Naive B cell (primary cell): ENCODE data around the gene KCNJ16. TPM values are rescaled to one million over a fixed set of nuclear protein-coding genes. Genes with fewer than 3 reads are reported as not detected.

Experiments used
- ATAC-seq, 2 donors: fragments of 150-1000 bp; cut with Tn5 transposase; 2 replicates each; pipeline ENCODE4 v1.10.0; 2021; ENCODE audit warnings: low read depth in 2 of 2, mild to moderate bottlenecking in 2 of 2, moderate library complexity in 2 of 2
- DNase-seq: peaks from one replicate; pipeline ENCODE4 v3.0.0; 2022
- H3K27ac Mint-ChIP-seq, 6 donors: one replicate each; pipeline ENCODE4 v1.8.0; 2020 to 2022; ENCODE audit warnings: mild to moderate bottlenecking in 6 of 6, mixed read lengths in 6 of 6, moderate library complexity in 5 of 6, inconsistent platforms in 2 of 6
- H3K27me3 Mint-ChIP-seq, 3 donors: one replicate each; pipeline ENCODE4 v1.8.0; 2021 to 2022; ENCODE audit warnings: mixed read lengths in 3 of 3, mild to moderate bottlenecking in 1 of 3
- H3K36me3 Mint-ChIP-seq, 2 donors: one replicate each; pipeline ENCODE4 v1.8.0; 2020 to 2022; ENCODE audit warnings: mixed read lengths in 2 of 2, inconsistent platforms in 1 of 2, mild to moderate bottlenecking in 1 of 2
- H3K4me1 Mint-ChIP-seq, 3 donors: one replicate each; pipeline ENCODE4 v1.8.0; 2020 to 2022; ENCODE audit warnings: mixed read lengths in 3 of 3, inconsistent platforms in 1 of 3, mild to moderate bottlenecking in 1 of 3, moderate library complexity in 1 of 3
- H3K4me3 Mint-ChIP-seq, 8 donors: one replicate each; pipeline ENCODE4 v1.8.0; 2020 to 2022; ENCODE audit warnings: mild to moderate bottlenecking in 8 of 8, mixed read lengths in 8 of 8, moderate library complexity in 8 of 8, inconsistent platforms in 2 of 8
- H3K9me3 Mint-ChIP-seq, 7 donors: one replicate each; pipeline ENCODE4 v1.8.0; 2020 to 2022; ENCODE audit warnings: mixed read lengths in 7 of 7, mild to moderate bottlenecking in 5 of 7, inconsistent platforms in 2 of 7, moderate library complexity in 1 of 7
- polyA plus RNA-seq, 6 donors: library from polyadenylated mRNA; unstranded; fragments of 300-500 nt; fragmentation: Illumina TruSeq; gene quantifications; one replicate each; pipeline ENCODE4 v1.2.3, GENCODE V29; 2021; ENCODE audit warnings: low read depth in 6 of 6

KCNJ16 gene
- polyA plus RNA-seq, 6 donors from 2014 or later, result not detected

DNA sequence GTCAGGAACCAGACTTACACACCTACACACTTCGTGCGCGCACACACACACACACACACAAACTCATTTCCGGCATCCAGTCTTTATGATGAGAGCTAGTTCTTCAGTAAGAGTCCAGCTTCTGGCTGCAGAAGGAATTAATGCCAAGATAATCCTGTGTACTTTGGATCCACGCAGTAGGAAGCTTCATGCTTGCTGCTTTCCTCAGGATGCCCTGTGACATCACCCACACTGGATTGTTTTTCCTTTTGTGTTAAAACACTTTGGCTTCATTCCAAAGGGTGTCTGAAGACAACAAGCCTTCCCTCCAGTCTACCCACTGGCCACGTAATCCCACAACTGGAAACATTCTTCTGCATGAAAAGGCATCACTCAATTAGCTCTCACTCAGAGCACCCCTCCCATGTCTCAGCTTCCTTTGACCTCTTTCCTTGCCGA, 35.4 kb downstream of the KCNJ16 start:
- Mint-ChIP-seq H3K27ac (peak overlapping the region in 1 of 6 donors; percentile 48), H3K36me3 (no peaks in the 10 kb centered on the region), H3K27me3 (no peaks in the 10 kb centered on the region), H3K4me3 (no peak overlapping the region), H3K4me1 (no peaks in the 10 kb centered on the region), H3K9me3 (no peaks in the 10 kb centered on the region)
- DNase-seq, result no peak
- no peak for ATAC-seq

DNA sequence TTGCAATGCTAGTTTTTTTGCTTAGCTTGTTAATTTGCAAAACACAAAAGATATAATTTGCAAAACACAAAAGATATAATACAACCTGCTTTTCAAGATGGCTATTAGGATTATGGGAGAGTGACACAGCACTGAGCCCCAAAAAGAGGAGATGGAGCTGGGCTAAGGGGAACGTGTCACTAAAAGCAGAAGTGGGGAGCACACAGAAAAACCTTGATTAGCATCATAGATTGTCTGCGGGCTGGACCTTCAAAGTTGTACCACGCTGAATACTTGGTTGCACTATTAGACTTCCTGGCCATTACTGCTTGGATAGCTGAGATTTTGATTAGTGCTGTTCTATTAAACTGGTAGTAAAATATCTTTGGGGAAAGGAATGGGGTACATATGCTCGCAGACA, 36.2 kb downstream of the KCNJ16 start:
- ATAC-seq, result no peak

GRCh38 chr17:70114405-70114804, 39.4 kb downstream of the KCNJ16 start:
- DNase-seq, result no peak
- no peaks in the 10 kb centered on the region for H3K27me3 Mint-ChIP-seq
- peaks cover 0 to 7% (median 0%) of the 10 kb centered on the region in 7 donors for H3K9me3 Mint-ChIP-seq

More for the DNA sequence above, 36.2 kb downstream of the KCNJ16 start:
- H3K4me3 Mint-ChIP-seq, result no peak overlapping the region
- no peak overlapping the region for H3K27ac Mint-ChIP-seq
- H3K9me3 Mint-ChIP-seq, result no peaks in the 10 kb centered on the region
- no peaks in the 10 kb centered on the region for H3K4me1 Mint-ChIP-seq
- DNase-seq, result no peak
- no peaks in the 10 kb centered on the region for H3K27me3 Mint-ChIP-seq
- H3K36me3 Mint-ChIP-seq, result no peaks in the 10 kb centered on the region

DNA sequence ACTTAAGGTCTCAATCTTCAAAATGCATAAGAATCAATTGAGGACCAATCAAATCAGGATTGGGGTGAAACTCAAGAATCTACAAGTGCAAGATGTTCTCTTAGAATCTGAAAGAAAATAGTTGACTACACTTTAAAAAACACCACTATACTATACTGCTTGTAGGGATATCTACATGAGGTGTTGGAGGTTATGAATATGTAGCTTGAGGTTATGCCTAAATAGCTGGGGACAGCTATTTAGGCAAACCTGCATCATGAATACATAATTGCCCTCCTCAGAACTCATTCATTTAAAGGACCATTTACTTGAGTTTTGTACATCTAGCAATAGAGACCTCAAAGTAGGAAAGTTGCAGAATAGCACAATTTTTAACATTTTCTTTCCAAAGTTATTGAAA, 40.1 kb downstream of the KCNJ16 start:
- Mint-ChIP-seq H3K4me1 (peaks cover 0 to 2% (median 0%) of the 10 kb centered on the region in 3 donors), H3K27ac (no peak overlapping the region), H3K27me3 (no peaks in the 10 kb centered on the region), H3K9me3 (peaks cover 0 to 12% (median 0%) of the 10 kb centered on the region in 7 donors), H3K4me3 (no peak overlapping the region), H3K36me3 (no peaks in the 10 kb centered on the region)
- DNase-seq (no peak), ATAC-seq (no peak)

More at GRCh38 chr17:70114405-70114804, 39.4 kb downstream of the KCNJ16 start:
- H3K27ac Mint-ChIP-seq, result no peak overlapping the region
- ATAC-seq, result no peak
- no peaks in the 10 kb centered on the region for H3K4me1 Mint-ChIP-seq
- no peaks in the 10 kb centered on the region for H3K36me3 Mint-ChIP-seq
- H3K4me3 Mint-ChIP-seq, result no peak overlapping the region

GRCh38 chr17:70116919-70117318, 41.9 kb downstream of the KCNJ16 start:
- H3K27ac Mint-ChIP-seq, result no peak overlapping the region
- H3K4me3 Mint-ChIP-seq, result no peak overlapping the region
- H3K9me3 Mint-ChIP-seq, result peaks cover 0 to 13% (median 0%) of the 10 kb centered on the region in 7 donors
- H3K36me3 Mint-ChIP-seq, result no peaks in the 10 kb centered on the region
- no peaks in the 10 kb centered on the region for H3K27me3 Mint-ChIP-seq
- peaks cover 0 to 5% (median 0%) of the 10 kb centered on the region in 3 donors for H3K4me1 Mint-ChIP-seq
- DNase-seq (no peak), ATAC-seq (no peak)

GRCh38 chr17:70119545-70119944, 44.5 kb downstream of the KCNJ16 start:
- no peaks in the 10 kb centered on the region for H3K27me3 Mint-ChIP-seq
- no peak overlapping the region for H3K27ac Mint-ChIP-seq
- no peak for ATAC-seq

GRCh38 chr17:70119983-70120382, 45.0 kb downstream of the KCNJ16 start:
- ATAC-seq (no peak), DNase-seq (no peak)
- no peaks in the 10 kb centered on the region for H3K36me3 Mint-ChIP-seq
- peak overlapping the region in 1 of 6 donors; percentile 5 for H3K27ac Mint-ChIP-seq
- H3K4me3 Mint-ChIP-seq, result no peak overlapping the region
- H3K4me1 Mint-ChIP-seq, result peaks cover 0 to 5% (median 0%) of the 10 kb centered on the region in 3 donors
- H3K27me3 Mint-ChIP-seq, result no peaks in the 10 kb centered on the region
- peaks cover 0 to 13% (median 0%) of the 10 kb centered on the region in 7 donors for H3K9me3 Mint-ChIP-seq

More at GRCh38 chr17:70119545-70119944, 44.5 kb downstream of the KCNJ16 start:
- H3K36me3 Mint-ChIP-seq, result no peaks in the 10 kb centered on the region
- no peak for DNase-seq
- H3K4me3 Mint-ChIP-seq, result no peak overlapping the region
- H3K4me1 Mint-ChIP-seq, result peaks cover 0 to 5% (median 0%) of the 10 kb centered on the region in 3 donors
- H3K9me3 Mint-ChIP-seq, result peaks cover 0 to 13% (median 0%) of the 10 kb centered on the region in 7 donors

DNA sequence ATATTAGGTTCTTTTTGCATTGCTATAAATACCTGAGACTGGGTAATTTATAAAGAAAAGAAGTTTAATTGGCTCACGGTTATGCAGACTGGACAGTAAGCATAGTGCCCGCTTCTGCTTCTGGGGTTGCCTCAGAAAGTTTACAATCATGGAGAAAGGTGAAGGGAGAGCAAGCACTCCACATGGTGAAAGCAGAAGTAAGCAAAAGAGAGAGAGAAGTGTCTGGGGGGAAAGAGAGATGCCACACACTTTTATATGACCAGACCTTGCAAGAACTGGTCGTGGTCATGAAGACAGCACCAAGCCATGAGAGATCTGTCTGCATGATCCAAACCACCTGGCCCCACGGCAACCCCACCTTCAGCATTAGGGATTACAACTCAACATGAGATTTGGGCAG, 45.4 kb downstream of the KCNJ16 start:
- Mint-ChIP-seq H3K9me3 (peaks cover 0 to 13% (median 0%) of the 10 kb centered on the region in 7 donors), H3K36me3 (no peaks in the 10 kb centered on the region), H3K4me3 (no peak overlapping the region), H3K27ac (no peak overlapping the region), H3K27me3 (no peaks in the 10 kb centered on the region), H3K4me1 (peaks cover 0 to 5% (median 0%) of the 10 kb centered on the region in 3 donors)
- ATAC-seq (no peak), DNase-seq (no peak)

- H3K27me3 Mint-ChIP-seq, result no peaks in the 10 kb centered on the region
- H3K36me3 Mint-ChIP-seq, result no peaks in the 10 kb centered on the region
- no peak for DNase-seq
- peaks cover 0 to 5% (median 0%) of the 10 kb centered on the region in 3 donors for H3K4me1 Mint-ChIP-seq
- H3K27ac Mint-ChIP-seq, result no peak overlapping the region
- no peak for ATAC-seq
- H3K9me3 Mint-ChIP-seq, result peaks cover 0 to 13% (median 0%) of the 10 kb centered on the region in 7 donors
- no peak overlapping the region for H3K4me3 Mint-ChIP-seq
These were observed 46.1 kb downstream of the KCNJ16 start for GRCh38 chr17:70121126-70121525.

DNA sequence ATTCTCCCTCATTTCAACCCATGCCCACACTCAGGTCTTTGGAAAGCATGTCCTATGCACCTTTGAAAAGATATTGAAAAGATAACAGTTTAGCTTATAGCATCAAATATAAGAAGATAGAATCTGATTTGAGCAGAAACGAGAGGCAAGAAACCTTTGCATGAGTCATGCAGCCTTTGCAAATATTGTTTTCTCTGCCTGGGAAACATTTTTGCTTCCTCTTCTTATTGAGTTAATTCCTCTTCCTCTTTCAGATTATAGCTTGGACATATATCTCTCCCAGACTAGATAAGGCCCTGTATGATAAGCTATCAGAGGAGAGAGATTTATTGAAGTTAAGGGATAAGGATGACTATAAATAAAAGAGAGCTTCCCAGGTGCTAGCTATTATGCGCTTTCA, 48.2 kb downstream of the KCNJ16 start:
- peaks cover 0 to 5% (median 0%) of the 10 kb centered on the region in 3 donors for H3K4me1 Mint-ChIP-seq
- no peaks in the 10 kb centered on the region for H3K36me3 Mint-ChIP-seq
- peaks cover 0 to 6% (median 0%) of the 10 kb centered on the region in 7 donors for H3K9me3 Mint-ChIP-seq
- ATAC-seq (no peak), DNase-seq (no peak)
- H3K27ac Mint-ChIP-seq, result no peak overlapping the region
- no peaks in the 10 kb centered on the region for H3K27me3 Mint-ChIP-seq
- no peak overlapping the region for H3K4me3 Mint-ChIP-seq

DNA sequence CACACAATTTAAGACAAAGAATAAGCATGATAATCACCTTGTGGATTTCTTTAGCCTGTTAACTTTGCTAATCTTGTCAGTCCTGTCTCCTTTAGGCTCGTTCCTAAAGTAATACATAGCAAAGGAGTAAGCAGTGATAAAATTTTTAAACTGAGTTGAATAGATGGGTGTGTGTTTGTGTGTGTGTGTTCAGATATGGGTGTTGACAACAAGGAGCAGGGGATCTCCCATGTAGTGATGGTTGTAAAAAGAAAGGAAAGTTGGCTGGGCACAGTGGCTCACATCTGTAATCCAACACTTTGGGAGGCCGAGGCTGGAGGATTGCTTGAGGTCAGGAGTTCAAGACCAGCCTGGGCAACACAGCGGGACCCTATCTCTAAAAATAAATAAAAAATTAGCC, 49.7 kb downstream of the KCNJ16 start:
- Mint-ChIP-seq H3K4me1 (peaks cover 0 to 5% (median 0%) of the 10 kb centered on the region in 3 donors), H3K9me3 (peaks cover 0 to 5% (median 0%) of the 10 kb centered on the region in 7 donors), H3K27ac (peak overlapping the region in 1 of 6 donors; percentile 37), H3K27me3 (no peaks in the 10 kb centered on the region), H3K4me3 (no peak overlapping the region), H3K36me3 (no peaks in the 10 kb centered on the region)
- no peak for ATAC-seq
- DNase-seq, result no peak

- Mint-ChIP-seq H3K4me1 (no peaks in the 10 kb centered on the region), H3K4me3 (peak overlapping the region in 1 of 8 donors; percentile 38), H3K27me3 (no peaks in the 10 kb centered on the region), H3K27ac (no peak overlapping the region), H3K9me3 (peaks cover 0 to 2% (median 0%) of the 10 kb centered on the region in 7 donors), H3K36me3 (no peaks in the 10 kb centered on the region)
- no peak for DNase-seq
- ATAC-seq, result no peak
These were observed 52.3 kb downstream of the KCNJ16 start for GRCh38 chr17:70127221-70127873.

DNA sequence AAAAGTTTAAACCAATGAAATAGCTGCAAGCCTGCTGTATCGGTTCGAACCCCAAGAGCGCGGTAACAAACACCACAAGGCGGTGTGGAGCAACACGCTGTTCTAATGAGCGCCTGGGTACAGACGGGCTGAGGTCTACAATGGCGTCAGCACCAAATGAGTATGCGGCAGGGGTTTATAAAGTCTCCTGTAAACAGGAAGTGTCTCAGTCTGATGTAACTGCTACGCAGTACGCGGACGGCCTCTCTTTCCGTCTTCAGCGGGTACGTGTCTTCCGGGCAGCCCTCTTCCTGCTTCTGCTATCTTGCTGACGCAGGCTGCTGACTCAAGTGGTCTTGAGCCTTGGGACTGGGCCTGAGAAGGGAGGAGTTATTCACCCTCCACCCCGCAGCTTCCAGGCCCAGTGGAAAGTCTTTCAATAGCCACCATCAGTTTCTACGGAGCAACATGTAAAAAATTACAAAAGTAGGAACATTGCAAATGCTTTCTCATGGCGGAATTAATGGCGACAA, 53.8 kb downstream of the KCNJ16 start:
- H3K4me1 Mint-ChIP-seq, result no peaks in the 10 kb centered on the region
- H3K9me3 Mint-ChIP-seq, result peaks cover 0 to 2% (median 0%) of the 10 kb centered on the region in 7 donors
- DNase-seq (no peak), ATAC-seq (no peak)
- no peaks in the 10 kb centered on the region for H3K36me3 Mint-ChIP-seq
- H3K27ac Mint-ChIP-seq, result no peak overlapping the region
- no peaks in the 10 kb centered on the region for H3K27me3 Mint-ChIP-seq
- H3K4me3 Mint-ChIP-seq, result no peak overlapping the region

DNA sequence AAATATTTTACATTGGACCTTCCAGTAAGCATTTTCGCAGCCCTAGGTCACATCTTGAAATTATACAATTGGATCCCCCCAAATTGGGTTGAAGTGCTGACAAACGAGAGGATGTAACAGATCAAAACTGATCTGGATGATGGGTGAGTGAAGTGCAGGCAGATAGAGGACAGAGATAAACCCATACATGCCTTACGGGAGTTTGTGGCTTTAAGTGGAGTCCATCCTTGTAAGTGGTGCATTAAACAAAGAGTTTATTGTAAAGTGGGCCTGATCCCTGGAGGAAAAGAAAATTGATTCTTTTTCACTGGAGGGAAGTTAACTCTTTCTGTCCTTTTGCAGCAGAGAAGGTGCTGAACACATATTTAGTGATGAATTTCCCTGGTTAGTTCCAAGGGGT, 55.3 kb downstream of the KCNJ16 start:
- no peak overlapping the region for H3K27ac Mint-ChIP-seq
- no peak overlapping the region for H3K4me3 Mint-ChIP-seq
- H3K36me3 Mint-ChIP-seq, result no peaks in the 10 kb centered on the region
- H3K27me3 Mint-ChIP-seq, result no peaks in the 10 kb centered on the region
- ATAC-seq, result no peak
- peaks cover 0 to 2% (median 0%) of the 10 kb centered on the region in 7 donors for H3K9me3 Mint-ChIP-seq
- DNase-seq, result no peak
- H3K4me1 Mint-ChIP-seq, result no peaks in the 10 kb centered on the region
